Activated naive CD4-positive, alpha-beta T cell (primary cell): ENCODE results near the gene SQSTM1.
"Not testable (repeated sequence)": the region's sequence is repeated elsewhere in the genome, so short reads cannot be mapped to it uniquely, and the experiment has no call there.

Source experiments
- DNase-seq, 4 experiments: peaks; one replicate each; lab custom pipeline; 2025; lab: John Stamatoyannopoulos, UW

SQSTM1 gene

GRCh38 chr5:179858586-179859427, 38.1 kb downstream of the SQSTM1 start, which contains the start of gene MRNIP:
MRNIP (minus strand) TSS chr5:179858817; CDS start chr5:179858796, 21 bp downstream.
- DNase-seq = peak; percentile 62 to 84 (median 72)

- no peak for DNase-seq
These were observed 39.6 kb downstream of the SQSTM1 start for GRCh38 chr5:179860301-179860700.

GRCh38 chr5:179862296-179862695, 41.6 kb downstream of the SQSTM1 start:
- no peak for DNase-seq

- DNase-seq = no peak
These were observed 42.2 kb downstream of the SQSTM1 start for GRCh38 chr5:179862891-179863290.

GRCh38 chr5:179863449-179864085, 42.9 kb downstream of the SQSTM1 start:
- no peak for DNase-seq

- DNase-seq = no peak
These were observed 44.0 kb downstream of the SQSTM1 start for GRCh38 chr5:179864686-179865085.

GRCh38 chr5:179865491-179866240, 45.0 kb downstream of the SQSTM1 start:
- no peak for DNase-seq

- DNase-seq = no peak
These were observed 45.8 kb downstream of the SQSTM1 start for GRCh38 chr5:179866241-179867078.

DNA sequence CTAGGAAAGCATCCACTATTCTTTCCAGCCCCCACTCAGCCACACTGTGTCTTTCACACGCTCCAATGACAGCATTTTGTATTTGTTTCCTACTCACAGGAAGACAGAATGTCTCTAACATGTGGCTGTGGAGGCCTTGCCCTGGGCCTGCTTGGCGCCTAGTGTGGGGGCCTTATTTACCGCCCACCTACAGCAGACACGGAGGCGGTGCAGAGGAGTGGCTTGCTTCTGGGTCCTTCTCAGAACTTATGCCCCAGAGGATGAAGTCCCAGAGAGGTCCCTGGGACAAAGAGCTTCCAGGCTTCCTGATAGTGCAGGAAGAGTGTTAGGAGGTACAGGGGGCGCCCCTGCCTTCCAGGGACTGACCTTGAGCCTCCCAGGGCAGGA, 46.4 kb downstream of the SQSTM1 start:
- no peak for DNase-seq

GRCh38 chr5:179867476-179867875, 46.8 kb downstream of the SQSTM1 start:
- DNase-seq = no peak

- DNase-seq = no peak
These were observed 47.8 kb downstream of the SQSTM1 start for GRCh38 chr5:179868541-179868940.

GRCh38 chr5:179869101-179869500, 48.4 kb downstream of the SQSTM1 start:
- DNase-seq = no peak

GRCh38 chr5:179869641-179870402, 49.1 kb downstream of the SQSTM1 start:
- no peak for DNase-seq

- no peak for DNase-seq
These were observed 49.7 kb downstream of the SQSTM1 start for GRCh38 chr5:179870403-179870903.

DNA sequence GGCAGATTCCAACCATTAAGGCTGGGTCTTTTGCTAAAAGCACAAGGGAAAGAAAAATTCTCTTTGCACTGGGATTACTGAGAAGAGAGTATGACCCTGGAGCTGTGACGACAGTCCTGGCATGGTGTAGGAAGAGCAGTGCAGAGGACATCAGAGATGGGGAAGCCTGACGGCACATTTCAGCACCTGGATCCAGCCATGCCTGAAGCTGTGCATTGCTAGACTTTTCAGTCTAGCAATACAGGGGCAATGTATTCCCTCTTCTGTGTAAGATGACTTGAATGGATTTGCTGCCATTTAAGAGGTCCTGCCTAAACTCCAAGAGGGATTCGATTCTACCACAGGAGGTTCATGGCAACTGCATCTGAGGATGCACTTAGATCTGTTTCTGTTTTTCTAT, 50.2 kb downstream of the SQSTM1 start:
- DNase-seq = no peak

DNA sequence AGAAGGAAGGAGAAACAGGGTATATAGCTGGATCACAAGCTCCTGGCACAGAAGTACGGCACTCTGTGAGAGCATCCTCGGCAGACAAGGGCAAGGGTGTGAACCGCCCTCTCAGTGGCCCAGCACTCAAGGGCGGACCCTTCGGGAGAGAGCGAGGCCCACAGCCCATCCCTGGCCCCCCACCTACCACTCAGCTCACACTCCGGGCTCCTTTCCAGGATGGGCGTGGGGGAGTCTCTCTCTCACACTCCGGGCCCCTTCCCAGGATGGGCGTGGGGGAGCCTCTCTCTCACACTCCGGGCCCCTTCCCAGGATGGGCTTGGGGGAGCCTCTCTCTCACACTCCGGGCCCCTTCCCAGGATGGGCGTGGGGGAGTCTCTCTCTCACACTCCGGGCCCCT, 50.8 kb downstream of the SQSTM1 start:
- DNase-seq = not testable (repeated sequence)

DNA sequence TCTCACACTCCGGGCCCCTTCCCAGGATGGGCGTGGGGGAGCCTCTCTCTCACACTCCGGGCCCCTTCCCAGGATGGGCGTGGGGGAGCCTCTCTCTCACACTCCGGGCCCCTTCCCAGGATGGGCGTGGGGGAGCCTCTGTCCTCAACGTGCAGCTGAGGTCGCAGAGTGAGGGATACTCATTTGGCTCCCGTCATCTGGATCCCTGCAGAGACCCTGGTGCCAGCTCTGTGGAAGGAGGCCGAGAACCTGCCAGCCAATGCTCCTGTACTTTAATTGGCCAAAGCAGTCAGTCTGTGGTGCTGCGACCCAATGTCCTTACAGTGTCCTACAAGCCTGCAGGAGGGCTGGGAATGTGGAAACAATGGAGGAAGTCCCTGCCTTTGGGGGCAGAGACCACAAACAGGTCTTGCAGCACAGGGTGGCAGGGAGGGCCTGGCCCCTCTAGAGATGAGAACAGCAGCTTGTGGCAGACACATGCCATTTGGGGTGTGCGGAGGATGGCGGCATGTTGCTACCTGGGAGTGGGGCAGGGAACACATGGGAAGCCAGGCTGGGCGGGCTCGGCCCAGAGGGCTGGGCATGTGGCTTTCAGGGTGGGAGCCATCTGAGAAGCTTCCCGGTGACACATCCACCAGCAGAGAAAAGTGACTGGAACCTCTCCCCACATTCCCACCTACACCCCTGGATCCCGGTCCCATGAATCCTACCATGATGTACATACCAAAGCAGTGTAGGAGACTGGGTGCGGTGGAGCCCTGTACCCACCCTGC, 51.5 kb downstream of the SQSTM1 start:
- no peak for DNase-seq

- no peak for DNase-seq
These were observed 52.3 kb downstream of the SQSTM1 start for GRCh38 chr5:179872828-179873575.

GRCh38 chr5:179873588-179874110, 52.9 kb downstream of the SQSTM1 start:
- DNase-seq = no peak
